NCI-H1417 treated with DMSO at 0.1 percent for 48 hours (cell line): ENCODE measurements around the gene PHLPP1.
A peak's percentile ranks its signal among the peaks of the same experiment; 100 is the strongest.
"Not testable (repeated sequence)": the region's sequence is repeated elsewhere in the genome, so short reads cannot be mapped to it uniquely, and the experiment has no call there.

Source experiments
- DNase-seq: peaks from one replicate; lab custom pipeline; 2025; lab: John Stamatoyannopoulos, UW

The PHLPP1 gene

GRCh38 chr18:62773691-62774090, 58.4 kb downstream of the PHLPP1 start:
- no peak for DNase-seq

DNA sequence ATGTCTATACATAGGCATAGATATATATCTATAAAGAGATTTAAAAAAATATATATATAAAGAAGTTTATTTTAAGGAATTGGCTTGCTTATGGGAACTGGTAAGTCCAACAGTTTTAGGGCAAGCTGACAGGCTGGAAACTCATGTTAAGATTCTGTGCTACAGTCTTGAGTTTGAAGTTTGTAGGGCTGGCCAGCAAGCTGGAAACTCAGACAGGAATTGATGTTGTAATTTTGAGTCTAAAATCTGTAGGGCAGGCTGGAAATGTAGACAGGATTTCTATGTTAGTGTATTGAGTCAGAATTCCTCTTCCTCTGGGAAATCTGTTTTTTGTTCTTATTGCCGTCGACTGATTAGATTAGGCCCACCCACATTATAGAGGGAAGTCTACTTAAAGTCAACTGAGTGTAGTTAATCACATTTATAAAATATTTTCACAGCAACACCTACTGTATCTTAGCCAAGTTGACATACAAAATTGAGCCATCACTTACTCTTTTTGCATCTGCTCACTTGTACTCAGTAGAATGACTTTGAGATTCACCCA, 60.8 kb downstream of the PHLPP1 start:
- DNase-seq = no peak

GRCh38 chr18:62777814-62778213, 62.5 kb downstream of the PHLPP1 start:
- DNase-seq = no peak

DNA sequence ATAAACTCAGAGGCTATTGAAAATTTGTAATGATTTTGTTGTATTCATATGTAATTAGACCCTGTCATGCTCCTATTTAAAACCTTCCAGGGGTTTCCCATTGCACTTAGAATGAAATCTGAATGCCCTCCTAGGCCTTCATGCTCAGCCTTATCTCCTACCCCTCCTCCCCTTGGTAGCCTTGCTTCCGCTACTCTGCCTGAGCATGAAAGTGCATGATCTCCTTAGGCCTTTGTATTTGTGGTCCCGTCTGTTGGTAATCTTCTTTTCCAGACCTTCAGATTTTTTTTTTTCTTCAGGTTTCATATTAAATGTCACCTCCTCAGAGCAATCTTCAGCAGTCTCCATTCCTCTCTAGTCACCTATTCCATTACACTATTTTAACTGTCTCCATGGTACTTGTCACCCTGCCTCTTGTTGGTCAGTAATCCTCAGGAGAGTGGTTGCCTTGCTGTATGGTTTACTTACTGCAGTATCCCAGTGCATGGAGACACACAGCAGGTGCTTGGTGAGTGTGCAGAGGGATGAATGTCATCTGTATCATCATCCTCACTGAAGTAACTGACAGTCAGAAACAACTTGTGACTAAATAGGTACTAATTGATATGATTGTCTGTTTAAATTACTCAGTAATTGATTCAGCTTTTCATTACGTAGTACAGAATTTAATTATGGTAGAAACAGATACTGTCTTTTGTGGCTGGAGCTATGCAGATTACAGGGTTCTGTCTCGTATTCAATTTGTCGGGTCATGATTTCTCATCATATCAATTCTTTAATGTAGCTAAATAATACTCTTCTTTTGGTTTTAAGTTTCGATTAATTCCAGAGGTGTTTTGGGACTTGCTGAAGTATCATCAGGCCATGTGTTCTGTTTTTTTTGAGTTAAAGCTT, 63.9 kb downstream of the PHLPP1 start:
- peak; percentile 34 for DNase-seq

GRCh38 chr18:62781262-62781661, 65.9 kb downstream of the PHLPP1 start:
- no peak for DNase-seq

DNA sequence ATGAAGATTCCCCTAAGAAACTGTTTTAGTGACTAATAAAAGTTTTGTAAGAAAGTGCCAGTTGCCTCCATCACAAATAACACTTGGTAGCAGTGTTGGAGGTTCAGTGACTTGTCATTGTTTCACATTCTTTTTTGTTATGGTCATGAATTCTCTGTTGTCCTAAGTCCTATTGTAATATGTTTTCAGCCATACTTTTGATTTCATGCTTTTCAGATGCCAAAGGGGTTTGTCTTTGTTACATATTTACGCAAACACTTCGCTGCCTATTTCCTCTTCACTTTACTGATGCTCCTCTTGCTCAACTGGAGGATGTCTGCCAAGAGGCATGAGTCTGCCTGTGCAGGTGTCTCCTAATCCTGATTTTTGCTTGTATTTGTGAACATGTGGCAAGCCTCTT, 66.6 kb downstream of the PHLPP1 start:
- no peak for DNase-seq

DNA sequence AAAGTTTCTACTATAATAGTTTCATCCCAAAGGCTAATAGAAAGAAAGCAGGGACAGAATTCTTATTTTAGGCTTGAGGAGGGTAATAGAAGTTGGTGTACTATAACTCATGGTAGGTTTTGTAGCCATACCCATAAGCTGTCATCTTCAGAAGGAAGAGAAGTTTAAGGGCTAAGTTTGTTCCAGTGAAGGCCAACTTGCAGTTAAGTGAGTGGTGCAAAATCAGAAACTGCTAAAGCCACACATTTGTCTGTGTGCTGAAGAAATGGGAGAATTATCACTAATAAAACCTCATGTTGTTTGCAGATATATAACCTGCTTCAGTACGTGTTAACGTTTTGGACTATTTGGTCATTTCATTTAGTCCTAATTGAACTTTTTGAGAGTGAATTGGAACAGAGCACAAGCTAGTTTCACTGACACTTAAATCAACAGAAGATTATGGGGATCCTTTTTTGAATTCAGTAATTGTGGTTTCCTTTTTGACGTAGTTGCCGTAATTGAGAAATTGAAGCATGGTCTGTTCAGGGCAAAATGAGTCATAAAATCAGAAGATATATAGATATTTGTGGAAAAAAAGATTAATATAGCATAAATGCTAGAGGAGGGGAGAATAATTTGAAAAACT, 69.1 kb downstream of the PHLPP1 start:
- no peak for DNase-seq

DNA sequence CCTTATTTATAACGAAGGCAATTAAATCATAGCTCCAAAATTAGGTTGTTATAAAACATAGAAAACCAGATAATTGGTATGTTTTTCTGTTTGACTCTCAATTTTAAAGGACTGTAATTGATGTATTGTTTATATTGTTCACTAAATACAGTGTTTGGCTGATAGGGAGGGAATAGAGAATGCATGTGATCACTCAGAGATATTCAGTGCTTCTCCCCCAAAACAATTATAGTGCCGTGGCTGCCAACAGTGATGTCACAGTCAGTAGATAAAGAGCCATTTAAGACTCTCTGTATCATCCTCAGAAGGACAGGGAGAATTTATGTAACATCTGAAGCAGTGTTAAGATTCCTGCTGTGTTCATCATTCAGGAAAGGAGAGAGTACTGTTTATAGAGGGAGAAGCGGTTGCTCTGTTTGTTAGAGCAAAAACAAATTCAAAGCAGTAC, 69.6 kb downstream of the PHLPP1 start:
- no peak for DNase-seq

- no peak for DNase-seq
Observed at GRCh38 chr18:62786689-62787088, 71.3 kb downstream of the PHLPP1 start.

DNA sequence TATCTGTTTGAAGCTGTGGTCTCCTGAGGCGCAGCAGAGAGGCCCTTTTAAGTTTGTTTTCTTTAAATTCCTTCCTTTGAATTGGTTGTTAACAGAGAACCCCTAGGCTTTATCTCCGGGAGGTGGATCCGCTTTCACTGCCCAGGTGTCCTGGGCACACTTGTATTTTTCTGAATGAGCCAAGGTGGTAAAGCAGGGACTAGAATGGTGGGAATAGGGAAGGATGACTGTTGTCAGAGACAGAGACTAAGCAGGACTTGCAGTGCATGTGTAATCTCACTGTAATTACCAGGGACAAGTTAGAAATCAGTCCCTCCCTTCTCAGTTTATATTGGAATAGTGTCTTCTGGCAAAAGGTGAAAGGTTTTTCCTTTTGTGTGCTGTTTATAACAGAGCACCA, 72.8 kb downstream of the PHLPP1 start:
- no peak for DNase-seq

DNA sequence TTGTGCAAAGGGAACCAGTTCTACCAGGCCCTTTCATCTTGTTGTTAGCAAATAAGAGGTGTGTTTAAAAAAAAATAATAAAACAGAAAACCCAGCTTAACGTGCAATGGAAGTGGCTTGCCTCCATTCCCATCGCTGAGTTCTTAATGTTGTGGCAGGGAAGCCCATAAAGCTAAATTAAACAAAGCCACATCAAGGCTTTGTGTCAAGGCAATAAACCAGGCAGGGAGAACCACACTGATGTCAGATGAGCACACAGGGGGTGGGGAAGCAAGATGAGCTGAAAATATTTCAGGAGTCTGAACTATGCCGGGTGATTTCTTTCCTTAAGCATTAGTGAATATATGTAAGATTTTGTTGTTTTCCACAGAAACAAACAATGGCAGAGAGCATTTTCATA, 73.5 kb downstream of the PHLPP1 start:
- DNase-seq = peak; percentile 21

- no peak for DNase-seq
Observed at GRCh38 chr18:62790871-62791772, 75.8 kb downstream of the PHLPP1 start.

GRCh38 chr18:62792016-62792415, 76.7 kb downstream of the PHLPP1 start:
- DNase-seq = no peak

DNA sequence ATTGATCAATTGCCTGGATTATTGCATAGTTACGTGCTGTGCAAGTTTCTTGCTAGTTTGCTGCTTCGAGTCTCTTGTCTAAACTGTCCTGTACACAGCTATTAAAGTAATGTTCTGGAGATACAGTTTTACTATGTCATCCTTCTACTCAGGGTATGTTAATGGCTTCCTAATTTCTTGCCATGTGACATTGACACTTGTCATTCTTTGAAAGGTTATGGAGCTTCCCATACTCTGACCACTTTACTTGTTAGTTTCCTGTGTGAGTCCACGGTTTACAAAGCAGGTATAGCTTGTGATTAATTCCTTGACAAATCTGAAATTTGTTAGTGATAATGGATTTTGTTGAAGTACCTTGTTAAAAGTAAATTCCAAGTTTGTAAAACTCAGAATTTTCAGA, 80.5 kb downstream of the PHLPP1 start:
- DNase-seq = no peak

DNA sequence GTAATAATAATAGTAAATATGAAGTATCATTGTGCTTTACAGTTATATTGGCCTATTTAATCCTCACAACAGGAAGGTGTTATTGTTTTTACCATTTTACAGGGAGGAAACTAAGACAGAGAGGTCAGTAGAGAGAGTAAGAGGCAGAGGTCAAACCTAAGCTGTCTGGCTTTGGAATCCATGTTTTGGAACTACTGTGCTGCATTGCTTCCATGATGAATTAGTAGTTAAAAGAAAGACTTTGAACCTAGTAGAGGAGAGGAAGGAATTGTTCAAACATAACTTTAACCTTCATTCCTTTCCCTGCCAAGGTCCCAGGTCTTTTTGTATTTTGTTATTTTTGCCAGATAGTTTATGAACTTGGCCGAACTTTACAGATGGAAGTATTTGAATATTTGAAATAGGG, 80.9 kb downstream of the PHLPP1 start:
- DNase-seq = no peak

DNA sequence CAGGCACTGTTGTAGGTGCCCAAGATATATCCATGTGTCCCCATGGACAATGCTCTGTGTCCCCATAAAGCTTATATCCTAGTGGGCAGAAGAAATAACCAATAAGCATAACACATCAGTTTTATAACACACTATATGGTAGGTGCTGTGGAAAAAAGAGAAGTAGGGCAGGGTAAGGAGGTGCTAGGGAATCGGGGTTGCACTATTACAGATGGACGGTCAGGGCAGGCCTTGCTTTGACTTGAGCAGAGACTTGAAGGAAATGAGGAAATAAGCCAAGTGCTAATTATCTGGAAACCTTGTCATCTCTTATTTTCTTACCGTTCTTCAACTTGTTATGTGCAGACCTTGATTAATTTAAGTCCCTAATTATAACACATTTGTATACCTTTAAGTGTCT, 82.0 kb downstream of the PHLPP1 start:
- no peak for DNase-seq

GRCh38 chr18:62799977-62800376, 84.6 kb downstream of the PHLPP1 start:
- DNase-seq = no peak

DNA sequence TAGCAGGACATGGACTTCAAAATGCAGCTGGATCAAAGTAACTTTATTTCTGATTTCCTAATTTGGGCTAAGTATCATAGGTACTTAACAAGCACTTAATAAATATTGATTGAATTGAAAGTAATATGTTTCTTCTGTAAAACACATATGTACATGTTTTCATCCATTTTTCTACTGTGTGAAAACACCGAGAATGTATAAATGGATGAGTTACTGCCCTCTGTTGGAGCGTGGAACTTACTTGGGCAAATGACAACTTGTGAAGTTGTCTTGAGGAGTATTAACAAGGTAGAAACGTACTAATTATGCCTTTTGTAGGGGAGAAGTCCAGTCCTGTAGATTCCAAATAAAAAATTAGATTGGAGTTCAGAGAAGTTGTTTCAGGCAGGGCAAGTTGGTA, 87.2 kb downstream of the PHLPP1 start:
- DNase-seq = no peak

GRCh38 chr18:62807396-62807795, 92.1 kb downstream of the PHLPP1 start:
- DNase-seq = no peak

DNA sequence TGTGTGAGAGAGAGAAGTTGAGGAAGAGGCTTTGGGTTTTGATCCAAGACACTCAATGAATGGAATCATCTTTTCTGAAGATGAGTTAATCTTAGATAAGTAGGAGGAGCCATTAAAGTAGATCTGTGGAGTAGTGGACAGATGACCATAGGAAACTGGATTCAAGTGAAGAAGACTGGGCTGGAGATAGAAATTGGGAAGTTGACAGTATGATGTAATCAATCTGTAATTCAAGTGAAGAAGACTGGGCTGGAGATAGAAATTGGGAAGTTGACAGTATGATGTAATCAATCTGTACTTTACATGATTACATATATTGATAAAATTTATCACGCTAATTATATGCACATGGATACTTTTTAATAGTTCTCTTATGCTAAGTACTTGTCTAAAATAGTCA, 92.8 kb downstream of the PHLPP1 start:
- no peak for DNase-seq

DNA sequence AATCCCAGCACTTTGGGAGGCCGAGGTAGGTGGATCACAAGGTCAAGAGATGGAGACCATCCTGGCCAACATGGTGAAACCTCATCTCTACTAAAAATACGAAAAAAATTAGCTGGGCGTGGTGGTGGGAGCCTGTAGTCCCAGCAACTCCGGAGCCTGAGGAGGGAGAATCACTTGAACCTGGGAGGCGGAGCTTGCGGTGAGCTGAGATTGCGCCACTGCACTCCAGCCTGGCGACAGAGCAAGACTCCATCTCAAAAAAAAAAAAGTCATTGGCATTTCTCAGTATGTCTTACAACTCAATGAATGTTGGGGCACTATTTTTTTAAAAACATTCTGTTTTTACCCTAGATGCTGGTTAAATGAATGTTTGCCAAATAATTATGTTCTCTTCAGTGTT, 94.1 kb downstream of the PHLPP1 start:
- DNase-seq = not testable (repeated sequence)

DNA sequence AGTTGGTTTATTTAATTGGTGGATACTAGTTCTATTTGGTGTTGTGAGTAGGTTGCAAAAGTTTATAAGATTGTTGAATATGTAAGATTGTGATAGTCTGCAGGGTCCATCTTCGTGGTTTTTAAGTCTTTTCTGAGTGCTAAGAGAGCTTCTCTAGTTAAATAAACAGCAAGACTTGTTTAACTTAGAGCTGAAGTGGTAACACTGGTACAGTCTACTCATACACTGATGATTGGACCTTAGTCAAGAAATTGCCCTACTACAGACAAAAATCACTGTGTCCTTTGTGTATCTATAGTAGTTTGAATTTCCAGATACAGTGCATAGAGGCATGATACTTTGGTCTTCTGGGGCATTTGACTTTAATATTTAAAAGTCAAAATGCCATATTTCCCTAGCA, 94.6 kb downstream of the PHLPP1 start:
- DNase-seq = no peak
